ENCODE measurements around the gene SERGEF. TPM values are rescaled to one million over a fixed set of nuclear protein-coding genes. Genes with fewer than 3 reads are reported as not detected.
A peak's percentile ranks its signal among the peaks of the same experiment; 100 is the strongest.

Gene SERGEF
- total and polyA plus RNA-seq, 2 of the 13 experiments (the other 11 are each of a cell fraction or from before 2014, with no cell fraction given) = 54.5 to 114 TPM

- TF ChIP-seq ARID4A (CRISPR knock-in tag; IDR thresholded peaks at IDR 0.05; ENCODE audit: borderline replicate concordance) (peak; percentile 62; the same call in 1 of the 2 replicates), POGZ (CRISPR knock-in tag; IDR thresholded peaks at IDR 0.05) (peak; percentile 88), ZSCAN9 (CRISPR knock-in tag; IDR thresholded peaks at IDR 0.05; ENCODE audit: borderline replicate concordance) (peak; percentile 55; the same call in 1 of the 2 replicates), ZNF333 (CRISPR knock-in tag; IDR thresholded peaks at IDR 0.05; ENCODE audit: borderline replicate concordance) (no peak), FOXK1 (CRISPR knock-in tag; IDR thresholded peaks at IDR 0.05; ENCODE audit: borderline replicate concordance, low read depth) (peak; percentile 66; the same call in 1 of the 2 replicates), EZH2 (conservative IDR thresholded peaks at IDR 0.05; ENCODE audit: low read depth, low read length) (no peak), TFAP4 (IDR thresholded peaks at IDR 0.05; ENCODE audit: borderline replicate concordance, low read depth) (peak; percentile 96), TFDP2 (CRISPR knock-in tag; IDR thresholded peaks at IDR 0.05) (no peak), ARID5B (CRISPR knock-in tag; IDR thresholded peaks at IDR 0.05) (peak; percentile 88), NFYC (CRISPR knock-in tag; IDR thresholded peaks at IDR 0.05) (0 out of 2 replicates have a peak, but pooled peaks have one; percentile 20), MBNL3 (CRISPR knock-in tag; conservative IDR thresholded peaks at IDR 0.05) (no peak), ZNF709 (CRISPR knock-in tag; IDR thresholded peaks at IDR 0.05) (no peak)
- TF ChIP-seq, protein P1, sequence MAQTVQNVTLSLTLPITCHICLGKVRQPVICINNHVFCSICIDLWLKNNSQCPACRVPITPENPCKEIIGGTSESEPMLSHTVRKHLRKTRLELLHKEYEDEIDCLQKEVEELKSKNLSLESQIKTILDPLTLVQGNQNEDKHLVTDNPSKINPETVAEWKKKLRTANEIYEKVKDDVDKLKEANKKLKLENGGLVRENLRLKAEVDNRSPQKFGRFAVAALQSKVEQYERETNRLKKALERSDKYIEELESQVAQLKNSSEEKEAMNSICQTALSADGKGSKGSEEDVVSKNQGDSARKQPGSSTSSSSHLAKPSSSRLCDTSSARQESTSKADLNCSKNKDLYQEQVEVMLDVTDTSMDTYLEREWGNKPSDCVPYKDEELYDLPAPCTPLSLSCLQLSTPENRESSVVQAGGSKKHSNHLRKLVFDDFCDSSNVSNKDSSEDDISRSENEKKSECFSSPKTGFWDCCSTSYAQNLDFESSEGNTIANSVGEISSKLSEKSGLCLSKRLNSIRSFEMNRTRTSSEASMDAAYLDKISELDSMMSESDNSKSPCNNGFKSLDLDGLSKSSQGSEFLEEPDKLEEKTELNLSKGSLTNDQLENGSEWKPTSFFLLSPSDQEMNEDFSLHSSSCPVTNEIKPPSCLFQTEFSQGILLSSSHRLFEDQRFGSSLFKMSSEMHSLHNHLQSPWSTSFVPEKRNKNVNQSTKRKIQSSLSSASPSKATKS (CRISPR knock-in tag; IDR thresholded peaks at IDR 0.05) = no peak
- TF ChIP-seq, protein P2, sequence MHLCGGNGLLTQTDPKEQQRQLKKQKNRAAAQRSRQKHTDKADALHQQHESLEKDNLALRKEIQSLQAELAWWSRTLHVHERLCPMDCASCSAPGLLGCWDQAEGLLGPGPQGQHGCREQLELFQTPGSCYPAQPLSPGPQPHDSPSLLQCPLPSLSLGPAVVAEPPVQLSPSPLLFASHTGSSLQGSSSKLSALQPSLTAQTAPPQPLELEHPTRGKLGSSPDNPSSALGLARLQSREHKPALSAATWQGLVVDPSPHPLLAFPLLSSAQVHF (CRISPR knock-in tag; IDR thresholded peaks at IDR 0.05) = no peak
Measured at GRCh38 chr11:18000760-18001159, 12.1 kb downstream of the SERGEF start (continued).
